ENCODE measurements around the gene ZNF687.

Gene ZNF687

GRCh38 chr1:151289080-151289935 is 7.2 kb downstream of the ZNF687 start:
- no peaks in the 10 kb centered on the region for H3K27me3 ChIP-seq
- peak overlapping the region; percentile 49 for H3K27ac ChIP-seq
- H3K9me3 ChIP-seq: no peaks in the 10 kb centered on the region
- H3K4me1 ChIP-seq (ENCODE audit: control insufficient read depth in 1 of 2, insufficient read depth in 1 of 2, low read depth in 1 of 2, low read length in 1 of 2): peaks cover 5 to 6% of the 10 kb centered on the region in 2 experiments
- H3K36me3 ChIP-seq: peaks cover 93% of the 10 kb centered on the region
- no peak overlapping the region for H3K4me3 ChIP-seq (ENCODE audit: low read depth in 1 of 2, low read length in 1 of 2)
- no peak for TF ChIP-seq CTCF (IDR thresholded peaks at IDR 0.05)

- Histone ChIP-seq H3K4me1 (ENCODE audit: control insufficient read depth in 1 of 2, insufficient read depth in 1 of 2, low read depth in 1 of 2, low read length in 1 of 2) (peaks cover 0 to 6% of the 10 kb centered on the region in 2 experiments), H3K27ac (peak overlapping the region; percentile 49)
- no peak for TF ChIP-seq CTCF (IDR thresholded peaks at IDR 0.05)
Observed at GRCh38 chr1:151289991-151290708, 8.1 kb downstream of the ZNF687 start.

GRCh38 chr1:151290709-151291303 is 8.7 kb downstream of the ZNF687 start:
- no peak for TF ChIP-seq CTCF (IDR thresholded peaks at IDR 0.05)
- Histone ChIP-seq H3K4me3 (ENCODE audit: low read depth in 1 of 2, low read length in 1 of 2) (no peak overlapping the region), H3K9me3 (no peaks in the 10 kb centered on the region), H3K27ac (peak overlapping the region; percentile 49), H3K27me3 (no peaks in the 10 kb centered on the region), H3K36me3 (peaks cover 100% of the 10 kb centered on the region), H3K4me1 (ENCODE audit: control insufficient read depth in 1 of 2, insufficient read depth in 1 of 2, low read depth in 1 of 2, low read length in 1 of 2) (peaks cover 0 to 6% of the 10 kb centered on the region in 2 experiments)

More at GRCh38 chr1:151289991-151290708, 8.1 kb downstream of the ZNF687 start:
- Histone ChIP-seq H3K27me3 (no peaks in the 10 kb centered on the region), H3K4me3 (ENCODE audit: low read depth in 1 of 2, low read length in 1 of 2) (no peak overlapping the region), H3K36me3 (peaks cover 97% of the 10 kb centered on the region), H3K9me3 (no peaks in the 10 kb centered on the region)

- H3K4me3 ChIP-seq (ENCODE audit: low read depth in 1 of 2, low read length in 1 of 2): no peak overlapping the region
- no peaks in the 10 kb centered on the region for H3K9me3 ChIP-seq
- no peak for TF ChIP-seq CTCF (IDR thresholded peaks at IDR 0.05)
- no peaks in the 10 kb centered on the region for H3K27me3 ChIP-seq
- peak overlapping the region; percentile 49 for H3K27ac ChIP-seq
- H3K36me3 ChIP-seq: peaks cover 98% of the 10 kb centered on the region
- peaks cover 0 to 6% of the 10 kb centered on the region in 2 experiments for H3K4me1 ChIP-seq (ENCODE audit: control insufficient read depth in 1 of 2, insufficient read depth in 1 of 2, low read depth in 1 of 2, low read length in 1 of 2)
Observed at GRCh38 chr1:151292207-151293030, 10.3 kb downstream of the ZNF687 start.

GRCh38 chr1:151293093-151293492 is 11.0 kb downstream of the ZNF687 start:
- peak overlapping the region; percentile 29 for H3K27ac ChIP-seq
- peaks cover 98% of the 10 kb centered on the region for H3K36me3 ChIP-seq
- TF ChIP-seq CTCF (IDR thresholded peaks at IDR 0.05): no peak
- H3K4me3 ChIP-seq (ENCODE audit: low read depth in 1 of 2, low read length in 1 of 2): no peak overlapping the region
- H3K9me3 ChIP-seq: no peaks in the 10 kb centered on the region
- peaks cover 0 to 6% of the 10 kb centered on the region in 2 experiments for H3K4me1 ChIP-seq (ENCODE audit: control insufficient read depth in 1 of 2, insufficient read depth in 1 of 2, low read depth in 1 of 2, low read length in 1 of 2)
- H3K27me3 ChIP-seq: no peaks in the 10 kb centered on the region
